Immature natural killer cell (primary cell): ENCODE results near the gene ALOX15B. TPM values are rescaled to one million over a fixed set of nuclear protein-coding genes. Genes with fewer than 3 reads are reported as not detected.

Source experiments
- DNase-seq, 3 donors: peaks; one replicate each; pipeline ENCODE4 v3.0.0; 2022; ENCODE audit warnings: mixed read lengths in 1 of 3
- H3K27ac Mint-ChIP-seq, 6 donors: one replicate each; pipeline ENCODE4 v1.8.0; 2020; ENCODE audit warnings: mixed read lengths in 6 of 6, mild to moderate bottlenecking in 5 of 6, inconsistent platforms in 4 of 6, moderate library complexity in 3 of 6
- H3K27me3 Mint-ChIP-seq, 3 donors: one replicate each; pipeline ENCODE4 v1.8.0; 2020 to 2021; ENCODE audit warnings: low read depth in 3 of 3, mild to moderate bottlenecking in 3 of 3, mixed read lengths in 3 of 3, moderate library complexity in 3 of 3, inconsistent platforms in 1 of 3
- H3K36me3 Mint-ChIP-seq, 3 donors: one replicate each; pipeline ENCODE4 v1.8.0; 2020; ENCODE audit warnings: mixed read lengths in 3 of 3, inconsistent platforms in 2 of 3, mild to moderate bottlenecking in 2 of 3
- H3K4me1 Mint-ChIP-seq, 2 donors: one replicate each; pipeline ENCODE4 v1.8.0; 2020; ENCODE audit warnings: inconsistent platforms in 2 of 2, mild to moderate bottlenecking in 2 of 2, mixed read lengths in 2 of 2, moderate library complexity in 1 of 2
- H3K4me3 Mint-ChIP-seq, 5 donors: one replicate each; pipeline ENCODE4 v1.8.0; 2020; ENCODE audit warnings: mild to moderate bottlenecking in 5 of 5, mixed read lengths in 5 of 5, inconsistent platforms in 3 of 5, moderate library complexity in 3 of 5
- H3K9me3 Mint-ChIP-seq, 6 donors: one replicate each; pipeline ENCODE4 v1.8.0; 2020; ENCODE audit warnings: mild to moderate bottlenecking in 6 of 6, mixed read lengths in 6 of 6, inconsistent platforms in 4 of 6, moderate library complexity in 3 of 6
- polyA plus RNA-seq, 3 donors: library from polyadenylated mRNA; unstranded; fragments of 300-500 nt; fragmentation: Illumina TruSeq; gene quantifications; one replicate each; pipeline ENCODE4 v1.2.3, GENCODE V29; 2021

The ALOX15B gene
- polyA plus RNA-seq, 3 donors from 2014 or later, result not detected

DNA sequence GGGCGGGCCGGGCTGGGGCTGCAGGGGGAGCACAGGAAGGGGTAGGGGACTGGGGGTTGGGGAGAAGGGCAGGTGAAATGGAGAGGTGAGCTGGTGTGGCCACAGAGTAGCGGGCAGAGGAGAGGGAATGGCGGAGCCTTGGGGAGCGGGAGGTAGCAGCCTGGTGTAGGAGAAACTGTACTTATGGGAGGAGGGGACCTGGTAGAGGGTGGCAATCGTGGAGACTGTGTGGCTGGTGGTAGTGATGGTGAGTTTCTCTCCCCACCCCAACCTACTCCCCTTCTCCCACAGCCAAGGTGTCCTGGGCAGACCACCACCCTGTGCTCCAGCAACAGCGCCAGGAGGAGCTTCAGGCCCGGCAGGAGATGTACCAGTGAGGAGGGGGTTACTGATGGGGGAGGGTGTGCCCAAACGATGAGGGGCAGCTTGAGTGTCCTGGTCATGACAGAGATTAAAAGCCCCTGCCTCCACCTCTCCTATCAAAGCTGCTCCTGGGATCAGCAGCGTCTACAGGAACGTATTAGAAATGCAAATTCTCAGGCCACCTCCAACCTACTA lies 831 bp downstream of the ALOX15B start:
- Mint-ChIP-seq H3K36me3 (peaks cover 0 to 3% (median 0%) of the 10 kb centered on the region in 3 donors), H3K4me1 (peaks cover 0 to 8% of the 10 kb centered on the region in 2 donors), H3K27ac (no peak overlapping the region), H3K9me3 (peaks cover 0 to 3% (median 0%) of the 10 kb centered on the region in 6 donors), H3K4me3 (no peak overlapping the region), H3K27me3 (peaks cover 0 to 21% (median 10%) of the 10 kb centered on the region in 3 donors)
- no peak for DNase-seq

DNA sequence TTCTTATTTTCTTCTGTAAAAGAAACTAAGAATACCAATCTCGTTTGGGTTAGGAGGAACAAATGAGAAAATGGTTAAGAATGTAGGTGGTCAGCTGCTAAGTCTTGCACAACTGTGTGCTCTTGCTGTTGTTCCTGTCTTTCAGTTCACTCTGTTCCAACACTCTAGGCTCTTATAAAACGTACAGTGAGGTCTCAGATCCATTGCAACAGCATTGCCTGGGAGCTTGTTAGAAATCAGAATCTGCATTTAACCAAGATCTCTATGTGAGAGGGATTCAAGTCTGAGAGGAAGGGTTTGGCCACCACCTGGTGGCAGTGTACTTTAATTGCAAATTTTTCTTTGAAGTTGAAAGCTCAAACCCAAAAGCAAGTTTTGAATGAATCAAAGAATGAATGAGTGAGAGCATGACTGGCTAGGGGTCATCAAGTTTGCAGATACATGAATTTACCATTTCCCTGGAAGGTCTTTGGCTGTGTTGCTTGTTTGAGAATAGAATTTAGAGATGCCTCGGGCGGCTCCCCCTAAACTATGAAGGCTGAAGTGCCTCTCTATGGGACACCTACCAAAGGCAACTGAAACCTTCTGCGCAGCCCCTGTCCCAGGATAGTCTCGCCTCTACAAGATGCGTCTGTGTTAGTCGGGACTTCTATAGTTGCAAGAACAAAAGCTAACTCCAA lies 2.5 kb downstream of the ALOX15B start:
- Mint-ChIP-seq H3K4me1 (peaks cover 0 to 8% of the 10 kb centered on the region in 2 donors), H3K36me3 (peaks cover 0 to 3% (median 0%) of the 10 kb centered on the region in 3 donors), H3K27me3 (peaks cover 4 to 22% (median 9%) of the 10 kb centered on the region in 3 donors), H3K4me3 (no peak overlapping the region), H3K9me3 (peaks cover 0 to 3% (median 0%) of the 10 kb centered on the region in 6 donors), H3K27ac (no peak overlapping the region)
- DNase-seq, result peak; percentile 18 to 46 (median 45)

DNA sequence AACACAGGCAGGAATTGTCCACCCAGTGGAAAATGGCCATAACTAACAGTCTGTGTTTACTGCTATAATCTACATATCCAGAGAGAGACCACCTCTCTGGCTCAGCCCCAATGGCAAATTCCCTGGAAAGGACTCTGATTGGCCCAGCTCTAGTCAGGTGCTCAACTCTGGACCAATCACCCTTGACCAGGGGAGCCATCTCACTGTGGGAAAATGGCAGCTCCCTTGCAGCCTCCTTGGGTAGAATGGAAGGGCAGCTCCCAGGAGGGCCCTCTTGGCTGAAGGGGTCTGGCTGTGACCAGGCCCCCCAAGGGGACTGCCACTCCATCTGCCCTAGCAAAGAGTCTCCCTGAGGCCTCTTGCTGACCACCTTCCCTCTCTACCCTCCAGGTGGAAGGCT lies 3.1 kb downstream of the ALOX15B start:
- Mint-ChIP-seq H3K27me3 (peaks cover 4 to 22% (median 9%) of the 10 kb centered on the region in 3 donors), H3K36me3 (peaks cover 0 to 3% (median 0%) of the 10 kb centered on the region in 3 donors), H3K9me3 (peaks cover 0 to 3% (median 0%) of the 10 kb centered on the region in 6 donors), H3K4me1 (peaks cover 0 to 8% of the 10 kb centered on the region in 2 donors), H3K27ac (no peak overlapping the region), H3K4me3 (no peak overlapping the region)
- DNase-seq, result no peak

DNA sequence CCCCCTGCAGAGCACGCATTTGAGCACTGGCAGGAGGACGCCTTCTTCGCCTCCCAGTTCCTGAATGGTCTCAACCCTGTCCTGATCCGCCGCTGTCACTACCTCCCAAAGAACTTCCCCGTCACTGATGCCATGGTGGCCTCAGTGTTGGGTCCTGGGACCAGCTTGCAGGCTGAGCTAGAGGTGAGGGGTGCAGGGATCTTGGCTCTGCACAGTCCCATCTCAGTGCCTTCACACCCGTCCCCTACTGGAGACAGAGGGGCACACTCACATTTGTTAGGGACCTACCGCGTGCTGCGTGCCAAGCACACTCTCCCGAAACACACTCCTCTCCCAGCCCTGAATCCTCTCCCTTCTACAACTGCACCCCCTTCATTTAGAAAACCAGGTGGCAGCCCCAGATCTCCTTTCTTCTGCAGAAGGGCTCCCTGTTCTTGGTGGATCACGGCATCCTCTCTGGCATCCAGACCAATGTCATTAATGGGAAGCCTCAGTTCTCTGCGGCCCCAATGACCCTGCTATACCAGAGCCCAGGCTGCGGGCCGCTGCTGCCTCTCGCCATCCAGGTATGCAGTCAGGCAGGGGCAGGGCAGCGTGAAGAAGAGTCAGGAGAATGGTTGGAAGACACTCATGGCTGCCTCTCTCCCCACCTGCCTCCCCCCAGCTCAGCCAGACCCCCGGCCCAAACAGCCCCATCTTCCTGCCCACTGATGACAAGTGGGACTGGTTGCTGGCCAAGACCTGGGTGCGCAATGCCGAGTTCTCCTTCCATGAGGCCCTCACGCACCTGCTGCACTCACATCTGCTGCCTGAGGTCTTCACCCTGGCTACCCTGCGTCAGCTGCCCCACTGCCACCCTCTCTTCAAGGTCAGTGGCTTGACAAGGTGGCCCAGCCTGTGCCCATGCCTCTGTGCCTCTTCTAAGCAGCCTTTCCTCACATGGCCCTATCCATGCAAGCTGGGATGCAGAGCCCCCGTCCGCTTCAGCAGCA lies 6.3 kb downstream of the ALOX15B start:
- Mint-ChIP-seq H3K27ac (no peak overlapping the region), H3K4me3 (no peak overlapping the region), H3K4me1 (peaks cover 0 to 8% of the 10 kb centered on the region in 2 donors), H3K9me3 (no peaks in the 10 kb centered on the region), H3K36me3 (no peaks in the 10 kb centered on the region), H3K27me3 (peaks cover 2 to 10% (median 4%) of the 10 kb centered on the region in 3 donors)
- DNase-seq, result no peak

DNA sequence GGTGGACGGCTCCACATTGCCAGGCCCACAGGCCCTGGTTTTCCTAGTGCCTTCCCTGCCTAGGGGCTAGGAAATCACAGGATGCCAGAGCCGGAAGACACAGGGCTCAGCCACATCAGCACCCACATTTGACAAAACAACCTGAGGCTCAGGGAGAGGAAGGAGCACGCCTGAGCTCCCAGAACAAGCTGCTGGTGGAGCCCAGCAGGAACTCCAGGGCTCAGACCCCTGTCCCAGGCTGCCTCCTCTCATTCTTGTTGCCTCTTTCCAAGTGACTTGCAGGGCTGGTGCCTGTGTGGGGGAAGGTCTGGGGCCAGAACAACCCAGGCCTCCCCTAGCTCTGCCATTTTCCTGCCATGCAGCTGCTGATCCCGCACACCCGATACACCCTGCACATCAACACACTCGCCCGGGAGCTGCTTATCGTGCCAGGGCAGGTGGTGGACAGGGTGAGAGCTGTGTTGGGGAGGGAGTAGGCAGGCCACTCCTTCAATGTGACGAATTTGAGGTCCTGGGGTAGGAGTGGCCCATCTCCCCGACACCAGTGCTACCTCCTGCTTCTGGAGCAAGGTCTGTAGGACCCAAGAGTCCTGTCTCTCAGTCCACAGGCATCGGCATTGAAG lies 7.6 kb downstream of the ALOX15B start:
- Mint-ChIP-seq H3K36me3 (no peaks in the 10 kb centered on the region), H3K4me1 (peaks cover 0 to 3% of the 10 kb centered on the region in 2 donors), H3K9me3 (no peaks in the 10 kb centered on the region), H3K27ac (peak overlapping the region in 1 of 6 donors; percentile 16), H3K4me3 (no peak overlapping the region), H3K27me3 (peaks cover 0 to 4% (median 3%) of the 10 kb centered on the region in 3 donors)
- no peak for DNase-seq

DNA sequence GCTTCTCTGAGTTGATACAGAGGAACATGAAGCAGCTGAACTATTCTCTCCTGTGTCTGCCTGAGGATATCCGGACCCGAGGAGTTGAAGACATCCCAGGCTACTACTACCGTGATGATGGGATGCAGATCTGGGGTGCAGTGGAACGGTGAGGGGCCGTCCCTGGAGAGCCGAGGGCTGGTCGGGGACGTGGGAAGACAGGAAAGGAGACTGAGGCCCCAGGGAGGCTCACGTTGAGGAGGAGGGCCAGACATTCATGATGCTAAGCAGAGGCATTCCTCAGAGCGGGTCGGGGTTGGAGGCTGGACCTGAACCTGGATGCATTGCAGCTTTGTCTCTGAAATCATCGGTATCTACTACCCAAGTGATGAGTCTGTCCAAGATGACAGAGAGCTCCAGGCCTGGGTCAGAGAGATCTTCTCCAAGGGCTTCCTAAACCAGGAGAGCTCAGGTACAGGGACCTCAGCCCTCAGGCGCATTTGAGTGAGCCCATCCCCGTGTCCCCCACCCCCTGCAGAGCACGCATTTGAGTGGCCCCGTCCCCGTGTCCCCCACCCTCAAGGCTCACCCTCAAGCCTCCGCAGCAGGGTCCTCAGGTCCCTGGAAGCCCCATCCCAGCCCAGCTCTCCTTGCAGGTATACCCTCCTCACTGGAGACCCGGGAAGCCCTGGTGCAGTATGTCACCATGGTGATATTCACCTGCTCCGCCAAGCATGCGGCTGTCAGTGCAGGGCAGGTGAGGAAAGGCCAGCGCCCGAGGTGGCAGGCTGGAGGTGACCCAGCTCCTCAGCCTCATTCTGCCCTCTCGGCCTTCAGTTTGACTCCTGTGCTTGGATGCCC lies 8.3 kb downstream of the ALOX15B start:
- H3K27ac Mint-ChIP-seq, result peak overlapping the region in 1 of 6 donors; percentile 16
- no peaks in the 10 kb centered on the region for H3K36me3 Mint-ChIP-seq
- no peaks in the 10 kb centered on the region for H3K9me3 Mint-ChIP-seq
- H3K27me3 Mint-ChIP-seq, result peaks cover 3 to 4% (median 3%) of the 10 kb centered on the region in 3 donors
- no peaks in the 10 kb centered on the region for H3K4me1 Mint-ChIP-seq
- DNase-seq, result no peak
- H3K4me3 Mint-ChIP-seq, result no peak overlapping the region

DNA sequence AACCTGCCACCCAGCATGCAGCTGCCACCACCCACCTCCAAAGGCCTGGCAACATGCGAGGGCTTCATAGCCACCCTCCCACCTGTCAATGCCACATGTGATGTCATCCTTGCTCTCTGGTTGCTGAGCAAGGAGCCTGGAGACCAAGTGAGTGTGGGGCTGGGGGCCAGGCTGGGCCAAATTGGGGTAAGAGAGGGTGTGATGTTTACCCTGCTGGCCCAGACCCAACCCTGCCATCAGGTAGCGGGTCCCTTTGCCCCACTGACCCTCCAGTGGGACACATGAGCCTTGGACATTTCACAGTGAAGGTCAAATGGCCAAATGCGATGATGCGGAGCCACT lies 8.9 kb downstream of the ALOX15B start:
- H3K4me1 Mint-ChIP-seq, result no peaks in the 10 kb centered on the region
- peaks cover 3 to 4% (median 3%) of the 10 kb centered on the region in 3 donors for H3K27me3 Mint-ChIP-seq
- H3K4me3 Mint-ChIP-seq, result no peak overlapping the region
- H3K27ac Mint-ChIP-seq, result no peak overlapping the region
- H3K9me3 Mint-ChIP-seq, result no peaks in the 10 kb centered on the region
- no peak for DNase-seq
- no peaks in the 10 kb centered on the region for H3K36me3 Mint-ChIP-seq

DNA sequence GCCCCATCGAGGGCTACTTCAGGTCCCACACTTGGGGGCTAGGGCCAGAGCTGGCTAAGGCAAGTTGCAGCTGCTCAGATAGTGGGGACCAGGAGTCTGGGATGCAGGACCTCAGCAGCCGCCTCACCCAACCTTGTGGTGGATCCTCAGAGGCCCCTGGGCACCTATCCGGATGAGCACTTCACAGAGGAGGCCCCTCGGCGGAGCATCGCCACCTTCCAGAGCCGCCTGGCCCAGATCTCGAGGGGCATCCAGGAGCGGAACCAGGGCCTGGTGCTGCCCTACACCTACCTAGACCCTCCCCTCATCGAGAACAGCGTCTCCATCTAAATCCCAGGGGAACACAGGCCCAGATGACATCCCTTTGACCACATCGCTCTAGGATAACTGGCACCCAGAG lies 9.4 kb downstream of the ALOX15B start:
- Mint-ChIP-seq H3K36me3 (no peaks in the 10 kb centered on the region), H3K4me1 (no peaks in the 10 kb centered on the region), H3K27me3 (peaks cover 3 to 4% (median 3%) of the 10 kb centered on the region in 3 donors), H3K9me3 (no peaks in the 10 kb centered on the region), H3K4me3 (no peak overlapping the region), H3K27ac (no peak overlapping the region)
- DNase-seq, result no peak

DNA sequence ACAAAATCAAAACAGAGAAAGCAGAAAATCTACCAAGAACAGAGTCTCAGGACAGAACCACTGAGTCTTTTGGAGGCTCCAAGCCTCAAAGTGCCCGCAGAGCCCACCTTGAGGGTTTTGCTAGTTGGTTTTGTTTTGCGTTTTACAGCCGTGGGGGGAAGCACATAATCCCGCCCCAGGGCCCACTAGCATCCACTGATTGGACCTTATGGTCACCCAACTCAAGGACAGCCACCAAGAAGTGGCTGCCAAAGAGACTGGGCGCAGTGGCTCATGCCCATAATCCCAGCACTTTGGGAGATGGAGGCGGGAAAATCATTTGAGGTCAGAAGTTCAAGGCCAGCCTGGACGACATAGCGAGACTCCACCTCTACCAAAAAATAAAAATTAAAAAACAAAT lies 9.9 kb downstream of the ALOX15B start:
- H3K9me3 Mint-ChIP-seq, result no peaks in the 10 kb centered on the region
- DNase-seq, result no peak
- H3K27ac Mint-ChIP-seq, result peak overlapping the region in 1 of 6 donors; percentile 49
- peaks cover under 1 to 2% of the 10 kb centered on the region in 2 donors for H3K4me1 Mint-ChIP-seq
- no peaks in the 10 kb centered on the region for H3K36me3 Mint-ChIP-seq
- H3K4me3 Mint-ChIP-seq, result no peak overlapping the region
- H3K27me3 Mint-ChIP-seq, result peaks cover 3 to 4% (median 3%) of the 10 kb centered on the region in 3 donors

DNA sequence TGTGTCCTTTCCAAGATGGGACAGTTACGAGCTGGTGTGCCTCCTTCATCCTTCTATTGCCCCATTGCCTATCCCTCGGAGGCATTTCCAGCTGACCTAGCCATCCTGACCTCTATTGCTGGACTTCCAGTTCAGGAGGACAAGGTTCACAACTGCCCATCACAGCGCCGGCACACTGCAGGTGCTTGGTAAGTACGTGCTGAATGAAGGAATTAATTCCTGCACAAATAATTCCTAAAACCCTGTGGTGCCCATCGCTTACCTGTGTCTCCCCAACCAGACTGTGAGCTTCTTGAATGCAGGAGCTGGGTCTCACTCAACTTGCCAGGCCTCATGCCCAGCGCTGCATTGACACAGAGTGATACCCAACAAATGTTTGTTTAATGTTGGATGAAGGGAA lies 13.0 kb downstream of the ALOX15B start:
- H3K27me3 Mint-ChIP-seq, result peaks cover 0 to 5% (median 0%) of the 10 kb centered on the region in 3 donors
- H3K36me3 Mint-ChIP-seq, result no peaks in the 10 kb centered on the region
- no peaks in the 10 kb centered on the region for H3K9me3 Mint-ChIP-seq
- H3K4me1 Mint-ChIP-seq, result peaks cover 23 to 29% of the 10 kb centered on the region in 2 donors
- H3K27ac Mint-ChIP-seq, result no peak overlapping the region
- DNase-seq, result no peak
- H3K4me3 Mint-ChIP-seq, result no peak overlapping the region

DNA sequence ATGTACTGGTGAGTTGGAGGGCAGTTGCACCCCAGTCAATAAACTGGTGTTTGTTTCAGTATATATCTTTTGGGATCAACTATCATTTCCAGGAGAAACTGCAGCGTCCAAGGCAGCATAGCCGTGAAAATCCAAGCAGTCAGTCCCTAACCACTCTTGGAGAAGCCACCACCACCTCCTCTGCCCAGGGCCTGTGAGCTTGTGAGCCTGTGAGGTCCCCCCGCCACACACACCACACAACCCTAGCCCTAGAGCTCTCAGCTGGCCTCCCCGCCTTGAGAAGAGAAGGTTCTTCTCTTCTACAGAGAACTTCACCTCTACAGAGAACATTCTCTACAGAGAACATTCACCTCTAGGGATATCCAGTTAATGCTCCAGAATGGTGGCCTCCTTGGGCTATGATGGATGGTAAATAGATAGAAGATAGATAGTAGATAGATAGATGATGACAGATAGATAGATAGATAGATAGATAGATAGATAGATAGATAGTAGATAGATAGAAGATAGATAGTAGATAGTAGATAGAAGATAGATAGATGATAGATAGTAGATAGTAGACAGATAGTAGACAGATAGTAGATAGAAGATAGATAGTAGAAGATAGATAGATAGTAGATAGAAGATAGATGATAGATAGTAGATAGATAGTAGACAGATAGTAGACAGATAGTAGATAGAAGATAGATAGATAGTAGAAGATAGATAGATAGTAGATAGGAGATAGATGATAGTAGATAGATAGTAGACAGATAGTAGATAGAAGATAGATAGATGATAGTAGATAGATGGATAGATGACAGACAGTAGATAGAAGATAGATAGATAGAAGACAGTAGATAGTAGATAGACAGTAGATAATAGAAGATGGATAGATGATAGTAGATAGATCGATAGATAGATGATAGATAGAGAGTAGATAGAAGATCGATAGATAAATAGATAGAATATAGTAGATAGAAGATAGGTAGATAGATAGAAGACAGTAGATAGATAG lies 13.7 kb downstream of the ALOX15B start:
- peaks cover 0 to 5% (median under 1%) of the 10 kb centered on the region in 3 donors for H3K27me3 Mint-ChIP-seq
- no peaks in the 10 kb centered on the region for H3K9me3 Mint-ChIP-seq
- H3K36me3 Mint-ChIP-seq, result no peaks in the 10 kb centered on the region
- H3K4me3 Mint-ChIP-seq, result no peak overlapping the region
- no peak overlapping the region for H3K27ac Mint-ChIP-seq
- DNase-seq, result no peak
- peaks cover 30 to 36% of the 10 kb centered on the region in 2 donors for H3K4me1 Mint-ChIP-seq

DNA sequence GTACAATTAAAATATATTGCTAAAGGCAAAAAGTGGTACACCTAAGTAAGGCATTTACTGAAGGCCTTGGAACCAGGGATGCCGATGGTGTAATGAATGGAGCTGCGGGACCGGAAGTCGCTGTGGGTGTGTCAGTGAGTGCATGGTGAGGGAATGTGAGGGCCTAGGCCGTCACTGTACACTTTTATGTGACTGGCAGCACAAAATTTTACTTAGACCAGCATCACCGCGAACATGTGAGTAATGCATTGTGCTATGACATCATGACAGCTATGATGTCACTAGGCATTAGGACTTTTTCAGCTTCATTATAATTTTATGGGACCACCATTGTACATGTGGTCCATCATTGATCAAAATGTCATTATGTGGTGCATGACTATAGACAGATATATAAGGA lies 14.7 kb downstream of the ALOX15B start:
- Mint-ChIP-seq H3K4me1 (peaks cover 31 to 40% of the 10 kb centered on the region in 2 donors), H3K27me3 (peaks cover 0 to 5% (median 4%) of the 10 kb centered on the region in 3 donors), H3K27ac (no peak overlapping the region), H3K9me3 (no peaks in the 10 kb centered on the region), H3K4me3 (no peak overlapping the region), H3K36me3 (no peaks in the 10 kb centered on the region)
- no peak for DNase-seq
